HEK293 (cell line): Measurements from ENCODE around the gene RPL19.

Source experiments
- CTCF ChIA-PET: fragments of 350-600 bp; formaldehyde crosslinking; extraction: SDS; loops from one replicate; lab custom pipeline; 2021; ENCODE audit warnings: antibody characterized with exemption; lab: Yijun Ruan, JAX
- POLR2A ChIA-PET: fragments of 300-600 bp; formaldehyde crosslinking; extraction: SDS; loops from one replicate; lab custom pipeline; 2020; ENCODE audit warnings: antibody characterized with exemption, inconsistent platforms; lab: Yijun Ruan, JAX
- H3K27ac ChIP-seq: fragments of 200-500 bp; sonication (Bioruptor generic); 2 replicates; pipeline ENCODE4 v1.5.1; 2014; ENCODE audit warnings: low read depth, low read length, control low read depth, inconsistent platforms; ENCODE audit errors: extremely low read depth
- H3K36me3 ChIP-seq, 2 experiments: fragments of 200-500 bp in 1 of 2; sonication (Bioruptor generic) in 1 of 2; 1 replicate in 1 of 2; 2 replicates in 1 of 2; pipeline ENCODE4 v1.5.1; 2014 to 2017; ENCODE audit warnings: inconsistent platforms in 2 of 2, low read length in 2 of 2; ENCODE audit not compliant: control insufficient read depth in 2 of 2, insufficient read depth in 1 of 2
- H3K4me1 ChIP-seq: fragments of 200-500 bp; sonication (Bioruptor generic); 2 replicates; pipeline ENCODE4 v1.5.1; 2014; ENCODE audit warnings: mild to moderate bottlenecking, low read length, inconsistent platforms; ENCODE audit not compliant: control insufficient read depth, insufficient read depth
- H3K4me3 ChIP-seq: 2 replicates; pipeline ENCODE4 v1.5.1; 2011; ENCODE audit warnings: low read depth, mild to moderate bottlenecking, control low read depth, low read length, moderate library complexity
- H3K9me3 ChIP-seq: fragments of 200-500 bp; sonication (Bioruptor generic); 2 replicates; pipeline ENCODE4 v1.5.1; 2014; ENCODE audit warnings: low read depth, low read length, inconsistent platforms; ENCODE audit not compliant: control insufficient read depth, insufficient read depth
- GLIS2 ChIP-seq: fragments of 450-650 bp; formaldehyde crosslinking; IDR thresholded peaks from 2 replicates; pipeline ENCODE4 v1.5.1; 2016; ENCODE audit warnings: missing biosample characterization, missing genetic modification characterization
- KLF16 ChIP-seq: fragments of 450-650 bp; formaldehyde crosslinking; IDR thresholded peaks from 2 replicates; pipeline ENCODE4 v1.5.1; 2017; ENCODE audit warnings: missing biosample characterization, missing genetic modification characterization
- OVOL3 ChIP-seq: fragments of 450-650 bp; formaldehyde crosslinking; IDR thresholded peaks from 2 replicates; pipeline ENCODE4 v1.5.1; 2016; ENCODE audit warnings: missing biosample characterization, missing genetic modification characterization
- PATZ1 ChIP-seq: fragments of 450-650 bp; formaldehyde crosslinking; IDR thresholded peaks from 2 replicates; pipeline ENCODE4 v1.5.1; 2016; ENCODE audit warnings: missing biosample characterization, missing genetic modification characterization
- PRDM10 ChIP-seq: fragments of 450-650 bp; formaldehyde crosslinking; IDR thresholded peaks from 2 replicates; pipeline ENCODE4 v1.5.1; 2016; ENCODE audit warnings: missing biosample characterization, missing genetic modification characterization
- SALL2 ChIP-seq: fragments of 450-650 bp; formaldehyde crosslinking; IDR thresholded peaks from 2 replicates; pipeline ENCODE4 v1.5.0; 2017; ENCODE audit warnings: missing biosample characterization, mild to moderate bottlenecking, missing genetic modification characterization, borderline replicate concordance
- ZBTB21 ChIP-seq: fragments of 450-650 bp; formaldehyde crosslinking; IDR thresholded peaks from 2 replicates; pipeline ENCODE4 v1.5.1; 2017; ENCODE audit warnings: missing biosample characterization, missing genetic modification characterization
- ZBTB48 ChIP-seq: fragments of 450-650 bp; formaldehyde crosslinking; IDR thresholded peaks from 2 replicates; pipeline ENCODE4 v1.5.1; 2016; ENCODE audit warnings: missing biosample characterization, missing genetic modification characterization
- ZBTB8A ChIP-seq: fragments of 450-650 bp; formaldehyde crosslinking; IDR thresholded peaks from 2 replicates; pipeline ENCODE4 v1.5.1; 2016; ENCODE audit warnings: missing biosample characterization, missing genetic modification characterization
- ZNF140 ChIP-seq: fragments of 450-650 bp; formaldehyde crosslinking; IDR thresholded peaks from 2 replicates; pipeline ENCODE4 v1.5.1; 2016; ENCODE audit warnings: missing biosample characterization, missing genetic modification characterization
- ZNF146 ChIP-seq: fragments of 450-650 bp; formaldehyde crosslinking; IDR thresholded peaks from 2 replicates; pipeline ENCODE4 v1.5.1; 2016; ENCODE audit warnings: missing biosample characterization, missing genetic modification characterization
- ZNF24 ChIP-seq: fragments of 450-650 bp; formaldehyde crosslinking; IDR thresholded peaks from 2 replicates; pipeline ENCODE4 v1.5.1; 2016; ENCODE audit warnings: missing biosample characterization, missing genetic modification characterization
- ZNF324 ChIP-seq: fragments of 450-650 bp; formaldehyde crosslinking; IDR thresholded peaks from 2 replicates; pipeline ENCODE4 v1.5.1; 2016; ENCODE audit warnings: missing biosample characterization, missing genetic modification characterization
- ZNF398 ChIP-seq: fragments of 450-650 bp; formaldehyde crosslinking; IDR thresholded peaks from 2 replicates; pipeline ENCODE4 v1.5.1; 2017; ENCODE audit warnings: missing biosample characterization, missing genetic modification characterization
- ZNF423 ChIP-seq: fragments of 450-650 bp; formaldehyde crosslinking; IDR thresholded peaks from 2 replicates; pipeline ENCODE4 v1.5.1; 2016; ENCODE audit warnings: missing biosample characterization, missing genetic modification characterization
- ZNF488 ChIP-seq: fragments of 450-650 bp; formaldehyde crosslinking; IDR thresholded peaks from 2 replicates; pipeline ENCODE4 v1.5.1; 2016; ENCODE audit warnings: missing biosample characterization, missing genetic modification characterization
- ZNF501 ChIP-seq: fragments of 450-650 bp; formaldehyde crosslinking; IDR thresholded peaks from 2 replicates; pipeline ENCODE4 v1.5.1; 2016; ENCODE audit warnings: missing biosample characterization, missing genetic modification characterization
- ZNF529 ChIP-seq: fragments of 450-650 bp; formaldehyde crosslinking; IDR thresholded peaks from 2 replicates; pipeline ENCODE4 v1.5.1; 2017; ENCODE audit warnings: missing genetic modification characterization, missing biosample characterization; ENCODE audit not compliant: insufficient replicate concordance
- ZNF544 ChIP-seq: fragments of 450-650 bp; formaldehyde crosslinking; IDR thresholded peaks from 2 replicates; pipeline ENCODE4 v1.5.0; 2017; ENCODE audit warnings: missing biosample characterization, missing genetic modification characterization
- ZNF585B ChIP-seq: fragments of 450-650 bp; formaldehyde crosslinking; IDR thresholded peaks from 2 replicates; pipeline ENCODE4 v1.5.1; 2016; ENCODE audit warnings: missing biosample characterization, missing genetic modification characterization
- ZNF596 ChIP-seq: fragments of 450-650 bp; IDR thresholded peaks from 2 replicates; pipeline ENCODE4 v1.5.0; 2018; ENCODE audit warnings: missing biosample characterization, mild to moderate bottlenecking, missing genetic modification characterization, moderate library complexity
- ZNF624 ChIP-seq: fragments of 450-650 bp; formaldehyde crosslinking; IDR thresholded peaks from 2 replicates; pipeline ENCODE4 v1.5.1; 2017; ENCODE audit warnings: missing biosample characterization, missing genetic modification characterization
- ZNF629 ChIP-seq: fragments of 450-650 bp; formaldehyde crosslinking; IDR thresholded peaks from 2 replicates; pipeline ENCODE4 v1.5.1; 2017; ENCODE audit warnings: missing biosample characterization, missing genetic modification characterization
- ZNF660 ChIP-seq: fragments of 450-650 bp; IDR thresholded peaks from 2 replicates; pipeline ENCODE4 v1.5.1; 2018; ENCODE audit warnings: missing biosample characterization, mild to moderate bottlenecking, missing genetic modification characterization
- ZNF76 ChIP-seq: fragments of 450-650 bp; formaldehyde crosslinking; IDR thresholded peaks from 2 replicates; pipeline ENCODE4; 2016; ENCODE audit warnings: low read depth, missing biosample characterization, missing genetic modification characterization, borderline replicate concordance
- ZNF837 ChIP-seq: fragments of 450-650 bp; formaldehyde crosslinking; IDR thresholded peaks from 2 replicates; pipeline ENCODE4 v1.5.1; 2016; ENCODE audit warnings: missing biosample characterization, missing genetic modification characterization

RPL19 gene

GRCh38 chr17:39231091-39231561 lies 31.0 kb downstream of the RPL19 start (continued):
- peak; percentile 32; the same call in 1 of the 2 replicates for TF ChIP-seq PRDM10 (tag by site-specific recombination)
- TF ChIP-seq ZNF398 (tag by site-specific recombination) = peak; percentile 96
- TF ChIP-seq ZBTB8A (tag by site-specific recombination) = 0 out of 2 replicates have a peak, but pooled peaks have one; percentile 15
- peak; percentile 93 for TF ChIP-seq PATZ1 (tag by site-specific recombination)
- peak; percentile 29; the same call in 1 of the 2 replicates for TF ChIP-seq ZBTB21 (tag by site-specific recombination)
- no peak for TF ChIP-seq ZNF24 (tag by site-specific recombination)
- TF ChIP-seq ZNF76 (tag by site-specific recombination) = peak; percentile 55; the same call in 1 of the 2 replicates
- peak; percentile 85 for TF ChIP-seq GLIS2
- TF ChIP-seq, all 188 proteins: peak for 25

- H3K4me1 ChIP-seq = peaks cover 10% of the 10 kb centered on the region; the same call in 1 of the 2 replicates
- CTCF ChIA-PET = interaction anchor here (0.6 to 20.9 kb wide), 28 partner anchors 8 to 498 kb away, joined by 3 to 733 read pairs (median 5); partner anchors contain the start of genes MIEN1 and RPL19
- no peaks in the 10 kb centered on the region for H3K9me3 ChIP-seq
- H3K27ac ChIP-seq = no peak overlapping the region
- POLR2A ChIA-PET = interaction anchor here (0.7 to 3.0 kb wide), 4 partner anchors 25 to 34 kb away, joined by 4 to 19 read pairs (median 8); partner anchors contain the start of genes CACNB1 and RPL19
- H3K4me3 ChIP-seq = no peak overlapping the region
- no peaks in the 10 kb centered on the region for H3K36me3 ChIP-seq
- TF ChIP-seq ZNF488 (tag by site-specific recombination) = no peak
- no peak for TF ChIP-seq ZNF837
- TF ChIP-seq KLF16 = peak; percentile 64; the same call in 1 of the 2 replicates
- TF ChIP-seq ZNF146 = no peak
- no peak for TF ChIP-seq ZNF585B
- TF ChIP-seq ZNF544 = no peak
- TF ChIP-seq ZNF660 = no peak
- peak; percentile 49; the same call in 1 of the 2 replicates for TF ChIP-seq ZNF629
- peak; percentile 88 for TF ChIP-seq ZBTB48 (tag by site-specific recombination)
- TF ChIP-seq ZNF140 (tag by site-specific recombination) = no peak
- TF ChIP-seq ZNF423 = peak; percentile 99
- 0 out of 2 replicates have a peak, but pooled peaks have one; percentile 7 for TF ChIP-seq ZNF596
- TF ChIP-seq ZNF624 = no peak
- 0 out of 2 replicates have a peak, but pooled peaks have one; percentile 37 for TF ChIP-seq ZNF501 (tag by site-specific recombination)
- TF ChIP-seq OVOL3 = no peak
- TF ChIP-seq ZNF324 (tag by site-specific recombination) = 0 out of 2 replicates have a peak, but pooled peaks have one; percentile 77
- peak; percentile 93 for TF ChIP-seq GLIS2
- no peak for TF ChIP-seq ZNF529 (tag by site-specific recombination)
- TF ChIP-seq SALL2 (tag by site-specific recombination) = no peak
Measured at GRCh38 chr17:39231591-39232551, 31.8 kb downstream of the RPL19 start.
